Endothelial cell of umbilical vein (primary cell): ENCODE data around the gene ABHD8. TPM values are rescaled to one million over a fixed set of nuclear protein-coding genes. Genes with fewer than 3 reads are reported as not detected.

ENCODE experiments used
- BruUV-seq: library from RNA; stranded (reverse); fragments of 400-500 nt; replicated peaks from 2 replicates; lab custom pipeline; 2021; lab: Mats Ljungman, UMichigan
- CTCF ChIA-PET: fragments of 300-600, 350-600 bp; sonication (Branson Sonifier 250); formaldehyde crosslinking; loops from one replicate; lab custom pipeline; 2021; ENCODE audit warnings: antibody characterized with exemption, inconsistent platforms; lab: Charles Lee
- POLR2A ChIA-PET: fragments of 300-600, 350-600 bp; sonication (Branson Sonifier 250); formaldehyde crosslinking; loops from one replicate; lab custom pipeline; 2021; ENCODE audit warnings: antibody characterized with exemption, inconsistent platforms; lab: Charles Lee
- DNase-seq: peaks from one replicate; pipeline ENCODE4 v3.0.0-alpha.2; 2011; ENCODE audit warnings: low read depth, low spot score
- FAIRE-seq: peaks from 2 replicates; lab custom pipeline; 2011; peaks lifted over from hg19 to GRCh38; lab: Jason Lieb, UNC
- H2AFZ ChIP-seq: 2 replicates; pipeline ENCODE4 v1.6.0; 2012; ENCODE audit warnings: low read depth, low read length, control low read depth, inconsistent platforms
- H3K27ac ChIP-seq: 2 replicates; pipeline ENCODE4 v1.5.1; 2011; ENCODE audit warnings: low read depth, mild to moderate bottlenecking, control low read depth, low read length, moderate library complexity; ENCODE audit not compliant: insufficient read depth
- H3K27me3 ChIP-seq, 2 experiments: 2 replicates each; pipeline versions ENCODE4 v1.6.0 to v1.6.1; 2011; ENCODE audit warnings: low read length in 2 of 2, mixed read lengths in 1 of 2; ENCODE audit not compliant: control insufficient read depth in 2 of 2, insufficient read depth in 2 of 2
- H3K36me3 ChIP-seq, 2 experiments: 2 replicates in 1 of 2; 3 replicates in 1 of 2; pipeline ENCODE4 v1.5.1; 2011; ENCODE audit warnings: low read length in 2 of 2, mild to moderate bottlenecking in 1 of 2, moderate library complexity in 1 of 2; ENCODE audit not compliant: control insufficient read depth in 2 of 2, insufficient read depth in 2 of 2; ENCODE audit errors: extremely low read depth in 1 of 2
- H3K4me1 ChIP-seq: 3 replicates; pipeline ENCODE4 v1.5.1; 2011; ENCODE audit warnings: mild to moderate bottlenecking, low read length; ENCODE audit not compliant: control insufficient read depth, insufficient read depth; ENCODE audit errors: extremely low read depth
- H3K4me2 ChIP-seq: 2 replicates; pipeline ENCODE4 v1.6.1; 2011; ENCODE audit warnings: low read length, control low read depth, mixed read lengths; ENCODE audit not compliant: insufficient read depth
- H3K4me3 ChIP-seq, 3 experiments: fragments of 200-600 bp in 1 of 3; sonication (generic), shearing (Covaris generic) in 1 of 3; replicated peaks in 1 of 3; 2 replicates each; pipeline ENCODE4 v1.5.1; 2011 to 2016; ENCODE audit warnings: control low read depth in 3 of 3, low read length in 3 of 3, mild to moderate bottlenecking in 2 of 3, inconsistent platforms in 1 of 3, low read depth in 1 of 3, moderate library complexity in 1 of 3; ENCODE audit not compliant: insufficient read depth in 1 of 3
- H3K79me2 ChIP-seq: 2 replicates; pipeline ENCODE4 v1.6.0; 2012; ENCODE audit warnings: low read length, inconsistent platforms; ENCODE audit not compliant: control insufficient read depth, insufficient read depth
- H3K9ac ChIP-seq: replicated peaks from 2 replicates; pipeline ENCODE3; 2011; ENCODE audit warnings: low read length, control low read depth; ENCODE audit not compliant: insufficient read depth; ENCODE audit errors: extremely low read depth
- H3K9me1 ChIP-seq: replicated peaks from 3 replicates; pipeline ENCODE4 v1.6.0; 2011; ENCODE audit warnings: mild to moderate bottlenecking, low read length; ENCODE audit not compliant: control insufficient read depth, insufficient read depth; ENCODE audit errors: extremely low read depth
- H3K9me3 ChIP-seq: replicated peaks from 2 replicates; pipeline ENCODE4 v1.5.1; 2012; ENCODE audit warnings: low read length, inconsistent platforms; ENCODE audit not compliant: control insufficient read depth, insufficient read depth
- H4K20me1 ChIP-seq: replicated peaks from 2 replicates; pipeline ENCODE3; 2011; ENCODE audit warnings: mild to moderate bottlenecking, low read length; ENCODE audit not compliant: control insufficient read depth, insufficient read depth; ENCODE audit errors: extremely low read depth
- CTCF ChIP-seq, 2 donors: IDR thresholded peaks; 1 replicate in 1 of 2; 2 replicates in 1 of 2; pipeline ENCODE4 v1.5.1; 2011; ENCODE audit warnings: low read length in 2 of 2, mild to moderate bottlenecking in 2 of 2, moderate library complexity in 2 of 2, control low read depth in 1 of 2, inconsistent platforms in 1 of 2, low read depth in 1 of 2; ENCODE audit not compliant: insufficient read depth in 1 of 2; ENCODE audit errors: extremely low read depth in 1 of 2
- EZH2 ChIP-seq: IDR thresholded peaks from 2 replicates; pipeline ENCODE4 v1.6.1; 2012; ENCODE audit warnings: borderline replicate concordance, low read depth, mild to moderate bottlenecking, moderate library complexity, low read length, inconsistent platforms; ENCODE audit not compliant: severe bottlenecking
- FOS ChIP-seq: IDR thresholded peaks from 2 replicates; pipeline ENCODE4 v1.6.1; 2011; ENCODE audit warnings: mild to moderate bottlenecking, low read length, moderate library complexity, borderline replicate concordance; ENCODE audit not compliant: insufficient read depth
- GATA2 ChIP-seq: IDR thresholded peaks from 2 replicates; pipeline ENCODE4 v1.7.0; 2011; ENCODE audit warnings: low read depth, mild to moderate bottlenecking, moderate library complexity, mixed read lengths, low read length; ENCODE audit not compliant: insufficient read length, insufficient read depth
- JUN ChIP-seq: IDR thresholded peaks from 2 replicates; pipeline ENCODE4 v1.6.1; 2011; ENCODE audit warnings: borderline replicate concordance, low read depth; ENCODE audit not compliant: insufficient read length, insufficient read depth
- MAX ChIP-seq: IDR thresholded peaks from 2 replicates; pipeline ENCODE4 v1.6.1; 2011; ENCODE audit not compliant: insufficient read depth, insufficient read length
- MYC ChIP-seq: IDR thresholded peaks from one replicate; pipeline ENCODE4 v1.6.1; 2011; ENCODE audit warnings: mild to moderate bottlenecking, low read depth, low read length
- POLR2A ChIP-seq: IDR thresholded peaks from 2 replicates; pipeline ENCODE4 v1.6.1; 2012; ENCODE audit warnings: low read depth, mild to moderate bottlenecking, control low read depth, low read length
- POLR2AphosphoS5 ChIP-seq: IDR thresholded peaks from 2 replicates; pipeline ENCODE4 v1.6.1; 2012; ENCODE audit warnings: low read depth, mild to moderate bottlenecking, control low read depth, low read length, moderate library complexity; ENCODE audit not compliant: insufficient read depth
- dilution Hi-C: fragments of 300-500 bp; cut with MboI; formaldehyde crosslinking; loops from one replicate; pipeline ENCODE4 v1.15.0; 2019; ENCODE audit warnings: low sequenced_read_pairs; ENCODE audit not compliant: extremely low pct_ligation_motif_present
- intact Hi-C: fragments of 100-400 bp; cut with micrococcal nuclease; formaldehyde crosslinking; loops from one replicate; pipeline ENCODE4 v1.10.0; 2022
- polyA plus RNA-seq, 4 experiments: library from polyadenylated mRNA; depleted of rRNA in 3 of 4; stranded (reverse) in 3 of 4; unstranded in 1 of 4; fragments of >200 nt; gene quantifications; 2 replicates each; pipeline versions ENCODE4 v1.2.1 to v1.2.3, GENCODE V29; 2011 to 2012; ENCODE audit warnings: missing spikeins in 1 of 4
- total RNA-seq: library from RNA; stranded (reverse); gene quantifications from 2 replicates; pipeline ENCODE4 v1.2.3, GENCODE V29; 2021

Gene ABHD8
- total and polyA plus RNA-seq, 2 donors (not counting 3 experiments of a cell fraction or from before 2014, with no cell fraction given) = 5.9 to 8.7 TPM

DNA sequence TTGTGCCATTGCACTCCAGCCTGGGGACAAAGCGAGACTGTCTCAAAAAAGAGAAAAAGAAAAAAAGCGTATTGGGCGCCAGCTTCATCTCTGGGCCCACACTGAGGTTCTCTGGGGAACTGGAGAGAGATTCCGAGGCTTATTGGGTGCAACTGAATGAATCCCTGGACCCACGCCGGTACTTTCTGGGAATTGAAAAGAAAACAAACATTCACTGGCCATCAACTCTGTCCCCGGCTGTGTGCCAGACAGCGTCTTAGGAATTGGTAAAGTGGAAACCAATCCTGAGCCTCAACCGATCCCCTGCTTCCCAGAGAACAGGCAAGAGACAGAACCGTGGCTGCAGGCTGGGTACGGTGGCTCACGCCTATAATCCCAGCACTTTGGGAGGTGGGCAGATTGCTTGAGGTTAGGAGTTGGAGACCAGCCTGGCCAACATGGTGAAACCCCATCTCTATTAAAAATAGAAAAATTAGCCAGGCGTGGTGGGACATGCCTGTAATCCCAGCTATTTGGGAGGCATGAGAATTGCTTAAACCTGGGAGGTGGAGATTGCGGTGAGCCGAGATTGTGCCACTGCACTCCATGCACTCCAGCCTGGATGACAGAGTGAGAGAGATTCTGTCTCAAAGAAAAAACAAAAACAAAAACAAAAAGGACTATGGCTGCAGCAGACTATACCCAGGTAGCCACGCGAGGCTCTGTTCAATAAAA lies 22.8 kb upstream of the ABHD8 start:
- intact Hi-C loops = no loop called here
- DNase-seq (no peak), FAIRE-seq (no peak)
- CTCF ChIA-PET = interaction anchor here (1.4 to 2.5 kb wide), 4 partner anchors 13 to 60 kb away, joined by 3 to 16 read pairs (median 6); partner anchors contain the start of gene DDA1
- Histone ChIP-seq H3K9me1 (no peaks in the 10 kb centered on the region), H2AFZ (no peak overlapping the region), H4K20me1 (no peaks in the 10 kb centered on the region), H3K79me2 (no peaks in the 10 kb centered on the region), H3K27me3 (peaks cover 4 to 19% of the 10 kb centered on the region in 2 experiments), H3K4me3 (no peak overlapping the region), H3K4me2 (no peak overlapping the region), H3K36me3 (no peaks in the 10 kb centered on the region), H3K4me1 (peaks cover 10% of the 10 kb centered on the region), H3K9ac (no peak overlapping the region), H3K27ac (no peak overlapping the region), H3K9me3 (no peaks in the 10 kb centered on the region)
- TF ChIP-seq FOS (no peak), MYC (no peak), CTCF (IDR thresholded peaks at IDR 0.05; ENCODE audit: extremely low read depth in 1 of 2, insufficient read depth in 1 of 2, low read depth in 1 of 2, low read length in 2 of 2) (no peak), JUN (no peak), GATA2 (no peak), POLR2A (no peak), MAX (no peak), EZH2 (no peak), POLR2AphosphoS5 (no peak)
- dilution Hi-C loops = no loop called here
- BruUV-seq = no TSS peak
- POLR2A ChIA-PET = interaction anchor here (1.3 kb wide), 1 partner anchor 17 kb away, joined by 3 read pairs; the partner anchor contains the start of gene DDA1
